Skin epidermis (tissue), 12 donors: Measurements from ENCODE around the gene ARHGDIG.

Source experiments
- H3K27ac ChIP-seq, 21 experiments: fragments of 200-600 bp; sonication (generic) in 11 of 21; one replicate each; pipeline ENCODE4 v1.5.0; 2020; ENCODE audit warnings: mild to moderate bottlenecking in 3 of 21, inconsistent platforms in 2 of 21, moderate library complexity in 2 of 21
- H3K4me3 ChIP-seq, 7 experiments: fragments of 200-600 bp; sonication (generic) in 2 of 7; one replicate each; pipeline ENCODE4 v1.5.0; 2020; ENCODE audit warnings: inconsistent platforms in 2 of 7, mild to moderate bottlenecking in 2 of 7, moderate library complexity in 1 of 7

ARHGDIG gene

DNA sequence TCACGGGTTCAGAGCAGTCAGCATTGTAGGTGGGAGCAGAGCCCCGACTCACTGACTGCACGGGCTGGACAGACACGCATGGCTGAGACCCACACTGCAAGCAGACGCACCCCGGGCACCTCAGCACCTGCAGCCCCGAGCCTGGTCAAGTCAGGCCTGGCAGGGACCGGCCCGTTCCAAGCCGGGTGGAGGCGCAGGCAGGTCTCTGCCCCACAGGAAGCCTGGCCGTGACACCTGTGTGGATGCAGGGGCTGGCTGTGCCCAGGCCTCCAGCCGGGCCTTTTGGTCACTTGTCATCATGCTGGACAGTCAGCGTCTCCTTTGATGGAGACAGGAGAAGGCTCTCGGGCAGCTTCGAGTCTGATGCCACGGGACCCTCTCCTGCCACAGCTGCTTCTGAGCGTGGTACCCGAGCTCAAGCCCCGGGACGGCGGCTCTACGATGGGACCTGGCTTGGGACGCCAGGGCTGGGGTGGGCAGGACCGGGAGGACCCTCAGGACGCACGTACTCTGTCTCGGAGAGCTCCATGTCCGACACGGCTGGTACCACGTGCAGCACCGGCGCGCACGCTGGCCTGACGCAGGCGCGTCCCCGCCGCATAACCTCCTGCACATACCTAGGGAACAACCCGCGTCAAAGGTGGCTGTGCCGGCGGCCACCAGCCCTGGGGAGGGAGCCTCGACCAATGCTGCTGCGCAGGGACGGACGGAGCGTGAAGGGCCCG is 10.5 kb downstream of the ARHGDIG start:
- Histone ChIP-seq H3K4me3 (no peak overlapping the region), H3K27ac (no peak overlapping the region)

- Histone ChIP-seq H3K27ac (no peak overlapping the region), H3K4me3 (no peak overlapping the region)
Observed at GRCh38 chr16:291539-291938, 11.1 kb downstream of the ARHGDIG start.

DNA sequence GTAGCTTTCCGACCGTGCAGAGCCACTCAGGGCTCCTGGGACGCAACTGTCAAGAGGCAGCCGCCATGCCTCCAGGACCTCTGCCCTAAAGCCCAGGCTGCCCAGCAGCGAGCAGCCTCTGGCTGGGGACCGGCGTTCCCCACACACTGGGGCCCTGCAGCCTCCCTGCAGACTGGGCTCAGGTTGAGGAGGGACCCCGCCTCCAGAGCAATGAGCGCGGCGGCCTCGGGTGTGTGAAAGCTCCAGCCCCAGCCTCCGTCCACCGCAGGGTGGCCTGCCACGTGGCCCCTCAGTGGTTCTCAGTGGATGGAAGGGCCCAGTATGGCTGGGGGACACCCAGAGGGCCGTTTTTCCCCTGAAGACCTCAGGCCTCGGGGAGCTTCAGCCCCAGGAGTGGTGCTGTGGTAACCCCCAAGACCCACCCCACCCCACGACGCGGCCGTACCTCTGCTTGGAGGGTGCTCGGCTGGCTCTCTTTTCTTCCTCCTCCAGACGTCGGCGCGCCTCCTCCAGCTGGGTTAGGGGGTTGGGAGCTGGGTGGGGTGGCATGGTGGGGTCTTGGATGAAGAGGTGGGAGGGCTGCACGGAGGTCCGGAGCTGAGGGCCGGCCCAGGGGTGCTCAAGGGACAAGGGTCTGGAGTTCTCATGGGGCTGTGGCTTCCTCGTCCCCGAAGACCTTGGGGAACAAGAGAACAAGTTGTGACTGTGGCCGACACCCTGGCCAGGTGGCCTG is 12.8 kb downstream of the ARHGDIG start:
- no peak overlapping the region for H3K4me3 ChIP-seq
- H3K27ac ChIP-seq, result no peak overlapping the region

DNA sequence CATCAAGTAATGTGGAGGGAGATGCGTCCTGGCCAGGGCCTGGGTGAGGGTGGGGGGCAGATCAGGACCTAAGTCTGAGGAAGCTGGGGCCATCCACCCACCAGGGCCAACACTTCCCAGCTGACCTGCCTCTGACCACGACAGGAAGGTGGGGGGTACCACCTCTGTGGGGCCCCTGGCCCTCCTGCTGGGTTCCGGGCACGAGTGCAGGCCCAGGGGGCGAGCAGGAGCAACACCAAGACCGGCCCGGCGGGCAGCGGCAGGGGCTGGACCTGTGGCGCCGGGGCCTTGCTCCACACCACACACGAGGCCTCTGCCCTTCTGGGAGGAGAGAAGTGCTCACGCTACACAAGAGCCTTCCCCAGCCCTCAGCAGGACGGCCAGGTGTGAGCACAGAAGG is 15.9 kb downstream of the ARHGDIG start:
- Histone ChIP-seq H3K27ac (no peak overlapping the region), H3K4me3 (no peak overlapping the region)

GRCh38 chr16:296806-297510 is 16.6 kb downstream of the ARHGDIG start:
- no peak overlapping the region for H3K4me3 ChIP-seq
- H3K27ac ChIP-seq, result no peak overlapping the region

- Histone ChIP-seq H3K27ac (no peak overlapping the region), H3K4me3 (no peak overlapping the region)
Observed at GRCh38 chr16:297832-298231, 17.4 kb downstream of the ARHGDIG start.

- no peak overlapping the region for H3K4me3 ChIP-seq
- H3K27ac ChIP-seq, result no peak overlapping the region
Observed at GRCh38 chr16:301235-301634, 20.8 kb downstream of the ARHGDIG start.

DNA sequence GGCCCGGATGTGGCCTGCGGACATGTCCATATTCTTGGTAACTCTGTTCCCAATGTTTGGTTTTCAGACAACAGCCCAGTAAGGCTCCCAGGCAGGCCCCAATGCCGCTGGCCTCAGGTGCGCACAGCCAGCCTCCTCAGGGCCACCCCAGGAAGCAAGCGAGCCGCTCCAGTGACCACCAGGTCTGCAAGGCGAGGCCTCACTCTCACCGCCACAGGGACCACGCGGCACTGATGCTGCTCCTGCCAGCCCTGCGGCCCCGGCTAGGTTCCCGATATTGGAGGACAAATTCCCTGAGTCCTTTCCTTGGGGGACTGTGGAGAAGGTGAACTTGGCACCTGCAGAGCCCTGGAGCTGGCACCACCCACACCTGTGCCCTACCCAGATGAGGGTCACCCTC is 21.6 kb downstream of the ARHGDIG start:
- H3K27ac ChIP-seq, result no peak overlapping the region
- no peak overlapping the region for H3K4me3 ChIP-seq

DNA sequence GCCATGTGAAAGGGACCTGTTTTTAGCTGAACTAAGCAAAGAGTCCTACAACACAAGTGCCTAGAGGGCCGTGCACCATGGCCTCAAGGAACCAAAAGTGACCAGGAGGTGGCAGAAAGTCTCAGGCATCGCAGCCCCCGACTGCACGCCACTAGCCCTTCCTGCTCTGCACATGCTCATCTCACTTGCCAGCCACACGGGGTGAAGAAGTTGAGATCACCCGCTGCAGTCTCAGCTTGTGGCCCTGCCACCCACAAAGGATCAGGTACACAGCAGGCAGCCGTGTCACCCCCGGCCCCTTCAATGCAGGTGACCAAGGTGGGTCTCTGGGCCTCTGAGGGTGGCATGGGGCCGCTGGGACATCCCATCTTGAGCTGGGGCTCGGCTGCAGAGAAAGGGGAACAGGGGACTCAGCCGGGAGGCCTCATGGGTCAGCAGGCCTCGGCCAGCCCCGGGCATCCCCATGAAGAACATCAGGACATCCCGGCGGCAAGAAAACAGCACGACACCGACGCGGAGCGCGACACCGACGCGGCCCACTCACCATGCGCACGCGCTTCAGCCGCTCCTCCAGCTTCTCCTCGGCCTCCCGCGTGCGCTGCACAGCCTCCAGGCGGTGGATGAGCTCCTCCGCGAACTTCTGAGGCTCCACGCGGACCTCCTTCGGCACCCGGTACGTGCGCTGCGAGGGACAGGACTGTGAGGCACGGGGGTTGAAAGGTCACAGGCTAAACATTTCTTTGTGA is 23.5 kb downstream of the ARHGDIG start:
- Histone ChIP-seq H3K4me3 (no peak overlapping the region), H3K27ac (no peak overlapping the region)

- H3K27ac ChIP-seq, result peak overlapping the region in 3 of 21 experiments; percentile 25 to 50 (median 37)
- no peak overlapping the region for H3K4me3 ChIP-seq
Observed at GRCh38 chr16:305916-306626, 25.7 kb downstream of the ARHGDIG start.

- Histone ChIP-seq H3K27ac (peak overlapping the region in 1 of 21 experiments; percentile 25), H3K4me3 (no peak overlapping the region)
Observed at GRCh38 chr16:306911-307370, 26.6 kb downstream of the ARHGDIG start.

GRCh38 chr16:307691-308312 is 27.4 kb downstream of the ARHGDIG start:
- no peak overlapping the region for H3K27ac ChIP-seq
- no peak overlapping the region for H3K4me3 ChIP-seq

DNA sequence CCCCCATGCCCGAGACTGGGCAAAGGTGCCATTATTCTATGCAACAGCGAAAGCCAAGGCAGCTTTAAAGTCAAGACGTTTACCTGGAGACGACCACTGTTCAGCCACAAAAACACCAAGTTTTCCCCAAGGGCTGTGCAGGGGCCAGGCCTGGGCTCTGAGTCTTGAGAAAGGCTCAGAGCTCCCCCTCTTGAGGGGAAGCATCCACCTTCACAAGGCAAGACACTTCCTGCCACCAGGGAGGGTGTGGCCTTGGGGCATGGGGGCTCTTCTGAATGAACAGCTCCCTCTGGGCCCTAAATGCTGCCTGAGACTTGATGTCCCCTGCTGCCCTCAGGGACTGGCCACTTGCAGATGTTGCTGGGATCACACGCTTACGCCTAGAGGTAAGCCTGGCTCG is 29.1 kb downstream of the ARHGDIG start:
- Histone ChIP-seq H3K4me3 (no peak overlapping the region), H3K27ac (no peak overlapping the region)

- H3K4me3 ChIP-seq, result no peak overlapping the region
- no peak overlapping the region for H3K27ac ChIP-seq
Observed at GRCh38 chr16:311725-312124, 31.3 kb downstream of the ARHGDIG start.

DNA sequence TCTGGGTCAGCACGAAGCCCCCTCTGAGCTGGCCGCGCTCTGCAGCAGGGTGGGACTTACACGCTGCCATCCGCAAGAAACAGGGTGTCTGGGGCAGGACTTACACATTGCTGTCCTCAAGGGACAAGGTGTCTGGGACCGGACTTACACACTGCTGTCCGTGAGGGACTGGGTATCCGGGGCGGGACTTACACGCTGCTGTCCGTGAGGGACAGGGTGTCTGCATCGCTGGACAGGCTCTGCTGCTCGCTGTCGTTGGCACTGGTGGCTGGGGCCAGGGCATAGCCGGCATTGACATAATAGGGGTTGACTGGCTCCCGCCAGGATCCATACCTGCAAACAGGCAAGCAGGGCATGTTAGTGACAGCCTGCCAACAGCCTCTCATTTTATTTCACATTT is 34.0 kb downstream of the ARHGDIG start:
- H3K4me3 ChIP-seq, result no peak overlapping the region
- H3K27ac ChIP-seq, result no peak overlapping the region

GRCh38 chr16:314795-315299 is 34.5 kb downstream of the ARHGDIG start:
- Histone ChIP-seq H3K4me3 (no peak overlapping the region), H3K27ac (no peak overlapping the region)

DNA sequence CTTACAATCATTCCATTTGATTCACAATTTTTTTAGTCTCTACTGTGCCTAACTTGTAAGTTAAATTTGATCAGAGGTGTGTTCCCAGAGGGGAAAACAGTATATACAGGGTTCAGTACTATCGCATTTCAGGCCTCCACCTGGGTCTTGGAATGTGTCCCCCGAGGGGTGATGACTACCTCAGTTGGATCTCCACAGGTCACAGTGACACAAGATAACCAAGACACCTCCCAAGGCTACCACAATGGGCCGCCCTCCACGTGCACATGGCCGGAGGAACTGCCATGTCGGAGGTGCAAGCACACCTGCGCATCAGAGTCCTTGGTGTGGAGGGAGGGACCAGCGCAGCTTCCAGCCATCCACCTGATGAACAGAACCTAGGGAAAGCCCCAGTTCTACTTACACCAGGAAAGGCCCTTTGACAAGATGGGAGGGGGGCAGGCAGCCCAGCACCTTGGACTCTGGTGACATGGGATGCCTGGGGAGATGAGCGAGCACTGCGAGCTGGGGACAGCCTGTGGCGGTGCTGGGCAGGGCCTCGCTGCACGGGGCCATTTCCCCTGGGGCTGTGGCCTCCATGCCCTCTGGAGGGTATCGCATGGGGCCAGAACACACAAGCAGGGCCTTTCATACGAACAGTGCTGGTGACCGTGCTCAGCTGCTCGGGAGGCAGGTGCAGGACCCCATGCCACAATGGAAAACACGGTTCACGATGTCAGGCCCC is 36.5 kb downstream of the ARHGDIG start:
- Histone ChIP-seq H3K4me3 (no peak overlapping the region), H3K27ac (no peak overlapping the region)

- Histone ChIP-seq H3K4me3 (no peak overlapping the region), H3K27ac (no peak overlapping the region)
Observed at GRCh38 chr16:317583-317982, 37.2 kb downstream of the ARHGDIG start.
